ENCODE results near the gene XRCC3. TPM values are rescaled to one million over a fixed set of nuclear protein-coding genes. Genes with fewer than 3 reads are reported as not detected.

The XRCC3 gene
- total and polyA plus RNA-seq, 2 of the 8 experiments (the other 6 are each of a cell fraction or from before 2014, with no cell fraction given), result 36.9 to 41.8 TPM

DNA sequence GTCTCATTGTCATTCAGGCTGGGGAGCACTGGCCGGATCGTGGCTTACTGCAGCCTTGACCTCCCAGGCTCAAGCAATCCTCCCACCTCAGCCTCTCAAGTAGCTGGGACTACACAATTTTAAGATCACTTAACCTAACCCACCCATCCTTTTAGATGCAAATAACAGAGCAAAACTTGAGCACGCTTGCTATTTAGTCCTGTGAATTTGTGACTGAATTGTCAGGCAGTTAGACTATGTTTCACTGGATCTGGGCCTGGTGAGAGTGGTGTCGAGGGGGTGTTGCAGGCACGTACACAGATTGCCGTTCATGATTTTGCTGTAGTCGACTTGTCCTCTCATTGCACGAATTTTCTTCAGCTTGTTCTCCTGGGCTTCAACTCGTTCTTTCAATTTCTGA is 38.5 kb upstream of the XRCC3 start:
- Histone ChIP-seq H3K9me3 (ENCODE audit: insufficient read depth in 2 of 2, low read depth in 1 of 2, low read length in 1 of 2) (no peaks in the 10 kb centered on the region), H3K56ac (replicated peaks; ENCODE audit: insufficient read length, low read depth, low read length) (no peak overlapping the region), H3K27me3 (replicated peaks in 1 of 4; ENCODE audit: control insufficient read depth in 3 of 4, extremely low read depth in 1 of 4, insufficient read depth in 3 of 4, low read length in 3 of 4) (no peaks in the 10 kb centered on the region), H3K23me2 (ENCODE audit: low read depth, low read length) (no peaks in the 10 kb centered on the region), H3K79me1 (ENCODE audit: low read depth, low read length) (no peaks in the 10 kb centered on the region), H3K23ac (ENCODE audit: insufficient read length) (no peak overlapping the region), H2BK15ac (ENCODE audit: low read length) (no peak overlapping the region), H4K91ac (replicated peaks; ENCODE audit: insufficient read length, low read length) (no peak overlapping the region), H3K14ac (ENCODE audit: insufficient read length) (no peak overlapping the region), H2AFZ (ENCODE audit: low read length) (no peak overlapping the region), H2BK120ac (replicated peaks; ENCODE audit: low read depth, low read length) (no peak overlapping the region), H3K9ac (replicated peaks in 1 of 4; ENCODE audit: extremely low read depth in 1 of 4, low read depth in 3 of 4, low read length in 3 of 4) (no peak overlapping the region), H2BK20ac (ENCODE audit: low read length) (no peak overlapping the region), H4K8ac (ENCODE audit: extremely low read depth, insufficient read depth, low read length) (no peak overlapping the region), H3K36me3 (ENCODE audit: control insufficient read depth in 2 of 4, insufficient read depth in 4 of 4, low read length in 3 of 4) (no peaks in the 10 kb centered on the region), H3K4ac (replicated peaks; ENCODE audit: insufficient read length, low read depth, low read length) (no peak overlapping the region), H2BK5ac (ENCODE audit: low read depth, low read length) (no peak overlapping the region), H2BK12ac (ENCODE audit: low read depth, low read length) (no peak overlapping the region), H3K18ac (ENCODE audit: extremely low read depth, low read length) (no peak overlapping the region), H4K5ac (ENCODE audit: insufficient read length, low read depth, low read length) (no peak overlapping the region), H3K4me2 (ENCODE audit: insufficient read depth in 1 of 2, low read depth in 2 of 2, low read length in 2 of 2) (no peak overlapping the region), H3K4me1 (replicated peaks in 1 of 4; ENCODE audit: control insufficient read depth in 3 of 4, insufficient read depth in 4 of 4, low read length in 3 of 4) (no peaks in the 10 kb centered on the region), H3K4me3 (ENCODE audit: extremely low read depth in 1 of 4, insufficient read depth in 2 of 4, low read depth in 3 of 4, low read length in 4 of 4) (no peak overlapping the region), H4K20me1 (replicated peaks in 1 of 2; ENCODE audit: control insufficient read depth in 1 of 2, insufficient read depth in 2 of 2, low read length in 2 of 2) (no peaks in the 10 kb centered on the region), H2AK5ac (ENCODE audit: low read depth, low read length) (no peak overlapping the region), H3K27ac (ENCODE audit: low read depth, low read length) (no peak overlapping the region), H3K79me2 (ENCODE audit: control insufficient read depth in 1 of 2, insufficient read depth in 2 of 2, low read length in 2 of 2) (no peaks in the 10 kb centered on the region)
- no peak for FAIRE-seq
- no peak for DNase-seq (ENCODE audit: low read depth in 1 of 2, low spot score in 2 of 2)
- WGBS, 2 experiments (ENCODE audit: extremely low coverage in 1 of 2, insufficient coverage in 1 of 2, insufficient read length in 1 of 2, insufficient replicate concordance in 2 of 2, low coverage in 1 of 2, low lambda C conversion rate in 2 of 2, missing lambda C conversion rate in 1 of 2), result 83% methylated on average over 9 of the region's 9 CpGs; no CpG with 5 or more reads in 1 of the 2 experiments
- ChIA-PET POLR2A (ENCODE audit: partially characterized antibody) (interaction anchor here (1.2 kb wide), 1 partner anchor 36 kb away, joined by 3 read pairs; no protein-coding TSS in a partner anchor), CTCF (ENCODE audit: partially characterized antibody) (interaction anchor here (0.9 kb wide), 2 partner anchors 9 to 228 kb away, joined by 3 to 5 read pairs; no protein-coding TSS in a partner anchor)
- TF ChIP-seq HDAC2 (IDR thresholded peaks at IDR 0.05; ENCODE audit: borderline replicate concordance in 1 of 2, low read depth in 2 of 2, low read length in 2 of 2) (no peak), GTF2F1 (IDR thresholded peaks at IDR 0.05; ENCODE audit: borderline replicate concordance, low read depth, low read length) (no peak), TEAD4 (IDR thresholded peaks at IDR 0.05; ENCODE audit: low read depth, low read length) (no peak), SRF (IDR thresholded peaks at IDR 0.05; ENCODE audit: low read depth, low read length) (no peak), KDM4A (IDR thresholded peaks at IDR 0.05; ENCODE audit: low read depth, low read length, severe bottlenecking) (no peak), NRF1 (IDR thresholded peaks at IDR 0.05; ENCODE audit: low read depth, low read length) (no peak), ATF3 (IDR thresholded peaks at IDR 0.05; ENCODE audit: insufficient read depth, low read depth, low read length) (no peak), SP2 (IDR thresholded peaks at IDR 0.05; ENCODE audit: low read length) (no peak), RAD21 (IDR thresholded peaks at IDR 0.05 in 1 of 2, conservative IDR thresholded peaks at IDR 0.05 in 1 of 2; ENCODE audit: low read depth in 2 of 2, low read length in 2 of 2) (no peak)

All from H1 (cell line).